GM23338 (cell line): ENCODE data around the gene SLC9C2.

ENCODE experiments used
- CREB1 ChIP-seq: fragments of 250-450 bp; sonication (Bioruptor Pico); IDR thresholded peaks from 2 replicates; pipeline ENCODE4 v1.5.0; 2020; ENCODE audit warnings: low read depth, mild to moderate bottlenecking, moderate library complexity
- EZH2 ChIP-seq: fragments of 200-600 bp; sonication (generic); IDR thresholded peaks from one replicate; pipeline ENCODE4 v1.8.0; 2017; ENCODE audit warnings: antibody characterized with exemption, mild to moderate bottlenecking, low read depth; ENCODE audit not compliant: unreplicated experiment
- EZH2phosphoT487 ChIP-seq: fragments of 200-600 bp; sonication (generic); IDR thresholded peaks from one replicate; pipeline ENCODE4 v1.8.1; 2018; ENCODE audit warnings: antibody characterized with exemption; ENCODE audit not compliant: unreplicated experiment
- JUNB ChIP-seq: IDR thresholded peaks from one replicate; pipeline ENCODE4 v1.6.1; 2016; ENCODE audit warnings: antibody characterized with exemption; ENCODE audit not compliant: unreplicated experiment
- NANOG ChIP-seq: IDR thresholded peaks from 2 replicates; pipeline ENCODE4 v1.6.1; 2016; ENCODE audit warnings: antibody characterized with exemption, borderline replicate concordance
- POLR2AphosphoS5 ChIP-seq: IDR thresholded peaks from 2 replicates; pipeline ENCODE4 v1.6.1; 2016; ENCODE audit warnings: antibody characterized with exemption, low read depth
- ZNF331 ChIP-seq: fragments of 250-450 bp; sonication (Bioruptor Pico); IDR thresholded peaks from 2 replicates; pipeline ENCODE4 v1.5.0; 2020; ENCODE audit warnings: low read depth, mild to moderate bottlenecking, moderate library complexity
- TF ChIP-seq, protein P1 (sequence below), 2 experiments: fragments of 200-600 bp in 1 of 2; sonication (generic) in 1 of 2; conservative IDR thresholded peaks; 2 replicates each; pipeline versions ENCODE4 v1.5.1 to v1.6.1; 2016 to 2017; ENCODE audit warnings: antibody characterized with exemption in 2 of 2, low read depth in 2 of 2, mild to moderate bottlenecking in 2 of 2, moderate library complexity in 1 of 2
- TF ChIP-seq, protein P2 (sequence below): IDR thresholded peaks from one replicate; pipeline ENCODE4 v1.6.1; 2018; ENCODE audit warnings: antibody characterized with exemption; ENCODE audit not compliant: unreplicated experiment

DNA sequence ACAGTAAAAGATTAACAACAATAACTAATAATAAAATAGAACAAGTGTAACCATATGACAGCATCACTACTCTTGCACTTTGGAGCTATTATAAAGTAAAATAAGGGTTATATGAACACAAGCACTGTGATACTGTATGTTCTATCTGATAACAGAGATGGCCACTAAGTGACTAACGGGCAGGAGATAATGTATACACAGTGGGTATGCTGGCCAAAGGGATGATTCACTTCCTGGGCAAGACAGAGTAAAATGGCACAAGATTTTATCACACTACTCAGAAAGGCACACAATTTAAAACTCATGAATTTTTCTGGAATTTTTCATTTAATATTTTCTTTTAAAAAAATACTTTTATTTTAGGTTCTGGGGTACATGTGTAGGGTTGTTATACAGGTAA lies 12.3 kb downstream of the SLC9C2 start:
- TF ChIP-seq, protein P1, sequence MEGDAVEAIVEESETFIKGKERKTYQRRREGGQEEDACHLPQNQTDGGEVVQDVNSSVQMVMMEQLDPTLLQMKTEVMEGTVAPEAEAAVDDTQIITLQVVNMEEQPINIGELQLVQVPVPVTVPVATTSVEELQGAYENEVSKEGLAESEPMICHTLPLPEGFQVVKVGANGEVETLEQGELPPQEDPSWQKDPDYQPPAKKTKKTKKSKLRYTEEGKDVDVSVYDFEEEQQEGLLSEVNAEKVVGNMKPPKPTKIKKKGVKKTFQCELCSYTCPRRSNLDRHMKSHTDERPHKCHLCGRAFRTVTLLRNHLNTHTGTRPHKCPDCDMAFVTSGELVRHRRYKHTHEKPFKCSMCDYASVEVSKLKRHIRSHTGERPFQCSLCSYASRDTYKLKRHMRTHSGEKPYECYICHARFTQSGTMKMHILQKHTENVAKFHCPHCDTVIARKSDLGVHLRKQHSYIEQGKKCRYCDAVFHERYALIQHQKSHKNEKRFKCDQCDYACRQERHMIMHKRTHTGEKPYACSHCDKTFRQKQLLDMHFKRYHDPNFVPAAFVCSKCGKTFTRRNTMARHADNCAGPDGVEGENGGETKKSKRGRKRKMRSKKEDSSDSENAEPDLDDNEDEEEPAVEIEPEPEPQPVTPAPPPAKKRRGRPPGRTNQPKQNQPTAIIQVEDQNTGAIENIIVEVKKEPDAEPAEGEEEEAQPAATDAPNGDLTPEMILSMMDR (conservative IDR thresholded peaks at IDR 0.05; ENCODE audit: low read depth in 2 of 2) = no peak
- no peak for TF ChIP-seq EZH2
- TF ChIP-seq POLR2AphosphoS5 = no peak
- no peak for TF ChIP-seq ZNF331 (CRISPR knock-in tag)
- no peak for TF ChIP-seq EZH2phosphoT487
- TF ChIP-seq, protein P2, sequence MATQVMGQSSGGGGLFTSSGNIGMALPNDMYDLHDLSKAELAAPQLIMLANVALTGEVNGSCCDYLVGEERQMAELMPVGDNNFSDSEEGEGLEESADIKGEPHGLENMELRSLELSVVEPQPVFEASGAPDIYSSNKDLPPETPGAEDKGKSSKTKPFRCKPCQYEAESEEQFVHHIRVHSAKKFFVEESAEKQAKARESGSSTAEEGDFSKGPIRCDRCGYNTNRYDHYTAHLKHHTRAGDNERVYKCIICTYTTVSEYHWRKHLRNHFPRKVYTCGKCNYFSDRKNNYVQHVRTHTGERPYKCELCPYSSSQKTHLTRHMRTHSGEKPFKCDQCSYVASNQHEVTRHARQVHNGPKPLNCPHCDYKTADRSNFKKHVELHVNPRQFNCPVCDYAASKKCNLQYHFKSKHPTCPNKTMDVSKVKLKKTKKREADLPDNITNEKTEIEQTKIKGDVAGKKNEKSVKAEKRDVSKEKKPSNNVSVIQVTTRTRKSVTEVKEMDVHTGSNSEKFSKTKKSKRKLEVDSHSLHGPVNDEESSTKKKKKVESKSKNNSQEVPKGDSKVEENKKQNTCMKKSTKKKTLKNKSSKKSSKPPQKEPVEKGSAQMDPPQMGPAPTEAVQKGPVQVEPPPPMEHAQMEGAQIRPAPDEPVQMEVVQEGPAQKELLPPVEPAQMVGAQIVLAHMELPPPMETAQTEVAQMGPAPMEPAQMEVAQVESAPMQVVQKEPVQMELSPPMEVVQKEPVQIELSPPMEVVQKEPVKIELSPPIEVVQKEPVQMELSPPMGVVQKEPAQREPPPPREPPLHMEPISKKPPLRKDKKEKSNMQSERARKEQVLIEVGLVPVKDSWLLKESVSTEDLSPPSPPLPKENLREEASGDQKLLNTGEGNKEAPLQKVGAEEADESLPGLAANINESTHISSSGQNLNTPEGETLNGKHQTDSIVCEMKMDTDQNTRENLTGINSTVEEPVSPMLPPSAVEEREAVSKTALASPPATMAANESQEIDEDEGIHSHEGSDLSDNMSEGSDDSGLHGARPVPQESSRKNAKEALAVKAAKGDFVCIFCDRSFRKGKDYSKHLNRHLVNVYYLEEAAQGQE = no peak
- TF ChIP-seq CREB1 (CRISPR knock-in tag) = no peak
- no peak for TF ChIP-seq JUNB
- no peak for TF ChIP-seq NANOG
